ENCODE measurements around the gene NUMB.

Gene NUMB

GRCh38 chr14:73234586-73235394 lies 223.6 kb downstream of the NUMB start:
- no peak for DNase-seq (ENCODE audit: low read depth in 2 of 2, low spot score in 1 of 2)

GRCh38 chr14:73234029-73234428 lies 224.3 kb downstream of the NUMB start:
- DNase-seq (ENCODE audit: low read depth in 2 of 2, low spot score in 1 of 2): no peak

DNA sequence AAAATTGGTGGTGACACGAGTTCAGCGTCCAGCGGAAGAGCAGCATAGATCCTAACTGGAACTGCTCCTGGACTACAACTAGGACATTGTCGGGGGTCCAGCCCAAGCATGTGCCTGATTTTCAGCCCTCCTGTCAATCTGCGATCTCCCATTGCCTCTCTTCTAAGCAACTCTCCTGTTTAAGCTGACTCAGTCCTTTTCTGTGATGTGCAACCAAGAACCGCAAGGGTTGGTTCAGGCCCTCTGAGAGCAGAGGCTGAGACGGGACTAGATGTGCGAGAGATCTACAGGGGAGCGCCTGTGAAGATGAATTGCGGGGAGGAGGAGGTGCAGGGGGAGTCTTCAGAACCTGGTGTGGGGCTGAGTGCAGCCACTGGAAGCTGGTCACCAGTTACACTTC lies 224.8 kb downstream of the NUMB start:
- no peak for DNase-seq (ENCODE audit: low read depth in 2 of 2, low spot score in 1 of 2)

- DNase-seq (ENCODE audit: low read depth in 2 of 2, low spot score in 1 of 2): no peak
Observed at GRCh38 chr14:73232984-73233383, 225.4 kb downstream of the NUMB start.

- no peak for DNase-seq (ENCODE audit: low read depth in 2 of 2, low spot score in 1 of 2)
Observed at GRCh38 chr14:73231981-73232851, 226.1 kb downstream of the NUMB start.

GRCh38 chr14:73230051-73230450 lies 228.3 kb downstream of the NUMB start:
- DNase-seq (ENCODE audit: low read depth in 2 of 2, low spot score in 1 of 2): no peak

- DNase-seq (ENCODE audit: low read depth in 2 of 2, low spot score in 1 of 2): no peak
Observed at GRCh38 chr14:73227812-73228781, 230.2 kb downstream of the NUMB start.

DNA sequence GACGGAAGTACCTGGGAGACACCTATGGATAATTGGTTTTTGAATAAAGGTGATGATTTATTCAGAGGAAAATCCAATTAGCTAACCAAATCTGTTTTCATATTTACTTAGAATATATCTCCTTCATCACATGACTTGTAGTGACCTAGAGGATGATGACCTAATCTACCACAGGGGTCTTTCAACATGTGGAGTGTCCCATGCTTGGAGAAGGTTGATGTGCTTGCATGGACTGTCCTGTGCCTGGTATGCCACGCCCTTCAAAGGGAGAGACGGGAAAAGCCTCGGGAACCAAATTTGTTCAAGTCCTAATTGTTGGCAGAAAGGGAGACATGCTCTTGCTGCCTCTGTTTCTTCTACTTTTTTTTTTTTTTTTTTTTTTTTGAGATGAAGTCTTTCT lies 232.8 kb downstream of the NUMB start:
- DNase-seq (ENCODE audit: low read depth in 2 of 2, low spot score in 1 of 2): no peak
